B cell (primary cell): Measurements from ENCODE around the gene KIAA1614.

Experiments
- EZH2 ChIP-seq: IDR thresholded peaks from 2 replicates; pipeline ENCODE4 v1.6.1; 2012; ENCODE audit warnings: borderline replicate concordance, low read depth, mild to moderate bottlenecking, moderate library complexity, low read length; ENCODE audit not compliant: insufficient read depth, poor library complexity, severe bottlenecking
- TF ChIP-seq, protein P1 (sequence below): fragments of 200-600 bp; IDR thresholded peaks from one replicate; pipeline ENCODE4 v1.8.0; 2022; ENCODE audit warnings: antibody characterized with exemption, mild to moderate bottlenecking

DNA sequence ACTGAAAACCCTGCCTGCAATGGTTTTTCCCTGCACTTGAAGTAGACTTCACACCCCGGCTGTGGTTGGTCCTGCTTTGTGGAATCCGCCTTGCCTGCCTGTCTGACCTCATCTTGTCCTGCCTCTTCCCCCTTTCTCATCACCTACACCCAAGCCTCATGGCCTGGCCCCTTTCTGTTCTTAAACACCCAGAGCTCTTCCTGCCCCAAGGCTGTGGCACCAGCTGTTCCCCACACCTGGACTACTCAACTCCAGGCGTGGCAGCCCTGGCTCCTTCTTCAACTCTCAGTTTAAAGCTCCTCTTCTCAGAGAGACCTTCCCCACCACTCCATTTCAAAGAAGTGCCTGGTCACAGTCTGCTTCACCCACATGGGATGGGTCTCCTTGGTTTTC lies 27.0 kb downstream of the KIAA1614 start:
- TF ChIP-seq, protein P1, sequence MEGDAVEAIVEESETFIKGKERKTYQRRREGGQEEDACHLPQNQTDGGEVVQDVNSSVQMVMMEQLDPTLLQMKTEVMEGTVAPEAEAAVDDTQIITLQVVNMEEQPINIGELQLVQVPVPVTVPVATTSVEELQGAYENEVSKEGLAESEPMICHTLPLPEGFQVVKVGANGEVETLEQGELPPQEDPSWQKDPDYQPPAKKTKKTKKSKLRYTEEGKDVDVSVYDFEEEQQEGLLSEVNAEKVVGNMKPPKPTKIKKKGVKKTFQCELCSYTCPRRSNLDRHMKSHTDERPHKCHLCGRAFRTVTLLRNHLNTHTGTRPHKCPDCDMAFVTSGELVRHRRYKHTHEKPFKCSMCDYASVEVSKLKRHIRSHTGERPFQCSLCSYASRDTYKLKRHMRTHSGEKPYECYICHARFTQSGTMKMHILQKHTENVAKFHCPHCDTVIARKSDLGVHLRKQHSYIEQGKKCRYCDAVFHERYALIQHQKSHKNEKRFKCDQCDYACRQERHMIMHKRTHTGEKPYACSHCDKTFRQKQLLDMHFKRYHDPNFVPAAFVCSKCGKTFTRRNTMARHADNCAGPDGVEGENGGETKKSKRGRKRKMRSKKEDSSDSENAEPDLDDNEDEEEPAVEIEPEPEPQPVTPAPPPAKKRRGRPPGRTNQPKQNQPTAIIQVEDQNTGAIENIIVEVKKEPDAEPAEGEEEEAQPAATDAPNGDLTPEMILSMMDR: no peak
- TF ChIP-seq EZH2: no peak
